Liver (tissue), 3 donors: ENCODE data around the gene TMCO5A.

Experiments used
- FOXA1 ChIP-seq: IDR thresholded peaks from 2 replicates; pipeline ENCODE4 v1.6.1; 2016; ENCODE audit warnings: antibody characterized with exemption
- GABPA ChIP-seq, 2 donors: IDR thresholded peaks in 1 of 2; conservative IDR thresholded peaks in 1 of 2; 2 replicates each; pipeline ENCODE4 v1.6.1; 2016; ENCODE audit warnings: antibody characterized with exemption in 2 of 2, mild to moderate bottlenecking in 1 of 2, moderate library complexity in 1 of 2
- JUND ChIP-seq, 2 donors: IDR thresholded peaks; 2 replicates each; pipeline ENCODE4 v1.6.1; 2016; ENCODE audit warnings: antibody characterized with exemption in 2 of 2
- NR2F2 ChIP-seq: IDR thresholded peaks from 2 replicates; pipeline ENCODE4 v1.6.1; 2016; ENCODE audit warnings: antibody characterized with exemption
- RAD21 ChIP-seq, 2 donors: IDR thresholded peaks; 2 replicates each; pipeline ENCODE4 v1.6.1; 2016; ENCODE audit warnings: antibody characterized with exemption in 2 of 2, mild to moderate bottlenecking in 2 of 2
- SP1 ChIP-seq: IDR thresholded peaks from 2 replicates; pipeline ENCODE4 v1.6.1; 2018; ENCODE audit warnings: antibody characterized with exemption, mild to moderate bottlenecking
- TAF1 ChIP-seq: conservative IDR thresholded peaks from 2 replicates; pipeline ENCODE4 v1.6.1; 2016; ENCODE audit warnings: antibody characterized with exemption, mild to moderate bottlenecking
- TF ChIP-seq, protein P1 (sequence below): IDR thresholded peaks from 2 replicates; pipeline ENCODE4 v1.6.1; 2016; ENCODE audit warnings: antibody characterized with exemption, mild to moderate bottlenecking
- TF ChIP-seq, protein P2 (sequence below): fragments of 150-350 bp; IDR thresholded peaks from 2 replicates; pipeline ENCODE4 v1.5.1; 2017; ENCODE audit warnings: improper control_type of control experiment, low read depth, low read length; ENCODE audit not compliant: missing input control
- TF ChIP-seq, protein P3 (sequence below): IDR thresholded peaks from 2 replicates; pipeline ENCODE4 v1.6.1; 2016; ENCODE audit warnings: antibody characterized with exemption
- TF ChIP-seq, protein P4 (sequence below): IDR thresholded peaks from 2 replicates; pipeline ENCODE4 v1.6.1; 2016; ENCODE audit warnings: antibody characterized with exemption
- donor health status: healthy.
- donor health status: healthy.

DNA sequence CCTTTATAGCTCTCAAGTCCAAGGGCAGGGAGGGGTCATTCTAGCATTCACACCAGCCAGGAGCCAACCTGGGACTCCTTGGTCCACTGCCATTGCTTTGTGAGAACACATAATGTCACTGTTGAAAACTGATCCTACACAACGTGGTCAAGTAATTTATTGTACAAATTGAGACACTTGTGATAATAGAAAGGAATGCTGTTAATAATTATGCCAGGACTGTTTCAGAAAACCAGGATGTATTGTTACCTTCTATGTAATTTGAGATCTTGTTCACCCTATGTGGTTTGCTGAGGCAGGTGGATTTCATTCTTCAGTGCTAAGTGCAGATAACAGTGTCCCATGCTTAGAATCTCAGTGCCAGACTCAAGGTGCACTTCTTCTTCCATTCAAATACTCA is 33.3 kb downstream of the TMCO5A start:
- TF ChIP-seq, protein P1, sequence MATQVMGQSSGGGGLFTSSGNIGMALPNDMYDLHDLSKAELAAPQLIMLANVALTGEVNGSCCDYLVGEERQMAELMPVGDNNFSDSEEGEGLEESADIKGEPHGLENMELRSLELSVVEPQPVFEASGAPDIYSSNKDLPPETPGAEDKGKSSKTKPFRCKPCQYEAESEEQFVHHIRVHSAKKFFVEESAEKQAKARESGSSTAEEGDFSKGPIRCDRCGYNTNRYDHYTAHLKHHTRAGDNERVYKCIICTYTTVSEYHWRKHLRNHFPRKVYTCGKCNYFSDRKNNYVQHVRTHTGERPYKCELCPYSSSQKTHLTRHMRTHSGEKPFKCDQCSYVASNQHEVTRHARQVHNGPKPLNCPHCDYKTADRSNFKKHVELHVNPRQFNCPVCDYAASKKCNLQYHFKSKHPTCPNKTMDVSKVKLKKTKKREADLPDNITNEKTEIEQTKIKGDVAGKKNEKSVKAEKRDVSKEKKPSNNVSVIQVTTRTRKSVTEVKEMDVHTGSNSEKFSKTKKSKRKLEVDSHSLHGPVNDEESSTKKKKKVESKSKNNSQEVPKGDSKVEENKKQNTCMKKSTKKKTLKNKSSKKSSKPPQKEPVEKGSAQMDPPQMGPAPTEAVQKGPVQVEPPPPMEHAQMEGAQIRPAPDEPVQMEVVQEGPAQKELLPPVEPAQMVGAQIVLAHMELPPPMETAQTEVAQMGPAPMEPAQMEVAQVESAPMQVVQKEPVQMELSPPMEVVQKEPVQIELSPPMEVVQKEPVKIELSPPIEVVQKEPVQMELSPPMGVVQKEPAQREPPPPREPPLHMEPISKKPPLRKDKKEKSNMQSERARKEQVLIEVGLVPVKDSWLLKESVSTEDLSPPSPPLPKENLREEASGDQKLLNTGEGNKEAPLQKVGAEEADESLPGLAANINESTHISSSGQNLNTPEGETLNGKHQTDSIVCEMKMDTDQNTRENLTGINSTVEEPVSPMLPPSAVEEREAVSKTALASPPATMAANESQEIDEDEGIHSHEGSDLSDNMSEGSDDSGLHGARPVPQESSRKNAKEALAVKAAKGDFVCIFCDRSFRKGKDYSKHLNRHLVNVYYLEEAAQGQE, result no peak
- TF ChIP-seq, protein P2, sequence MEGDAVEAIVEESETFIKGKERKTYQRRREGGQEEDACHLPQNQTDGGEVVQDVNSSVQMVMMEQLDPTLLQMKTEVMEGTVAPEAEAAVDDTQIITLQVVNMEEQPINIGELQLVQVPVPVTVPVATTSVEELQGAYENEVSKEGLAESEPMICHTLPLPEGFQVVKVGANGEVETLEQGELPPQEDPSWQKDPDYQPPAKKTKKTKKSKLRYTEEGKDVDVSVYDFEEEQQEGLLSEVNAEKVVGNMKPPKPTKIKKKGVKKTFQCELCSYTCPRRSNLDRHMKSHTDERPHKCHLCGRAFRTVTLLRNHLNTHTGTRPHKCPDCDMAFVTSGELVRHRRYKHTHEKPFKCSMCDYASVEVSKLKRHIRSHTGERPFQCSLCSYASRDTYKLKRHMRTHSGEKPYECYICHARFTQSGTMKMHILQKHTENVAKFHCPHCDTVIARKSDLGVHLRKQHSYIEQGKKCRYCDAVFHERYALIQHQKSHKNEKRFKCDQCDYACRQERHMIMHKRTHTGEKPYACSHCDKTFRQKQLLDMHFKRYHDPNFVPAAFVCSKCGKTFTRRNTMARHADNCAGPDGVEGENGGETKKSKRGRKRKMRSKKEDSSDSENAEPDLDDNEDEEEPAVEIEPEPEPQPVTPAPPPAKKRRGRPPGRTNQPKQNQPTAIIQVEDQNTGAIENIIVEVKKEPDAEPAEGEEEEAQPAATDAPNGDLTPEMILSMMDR, result no peak
- TF ChIP-seq JUND (IDR thresholded peaks at IDR 0.05), result no peak
- TF ChIP-seq, protein P3, sequence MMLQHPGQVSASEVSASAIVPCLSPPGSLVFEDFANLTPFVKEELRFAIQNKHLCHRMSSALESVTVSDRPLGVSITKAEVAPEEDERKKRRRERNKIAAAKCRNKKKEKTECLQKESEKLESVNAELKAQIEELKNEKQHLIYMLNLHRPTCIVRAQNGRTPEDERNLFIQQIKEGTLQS, result no peak
- no peak for TF ChIP-seq GABPA (IDR thresholded peaks at IDR 0.05 in 1 of 2, conservative IDR thresholded peaks at IDR 0.05 in 1 of 2)
- TF ChIP-seq, protein P4, sequence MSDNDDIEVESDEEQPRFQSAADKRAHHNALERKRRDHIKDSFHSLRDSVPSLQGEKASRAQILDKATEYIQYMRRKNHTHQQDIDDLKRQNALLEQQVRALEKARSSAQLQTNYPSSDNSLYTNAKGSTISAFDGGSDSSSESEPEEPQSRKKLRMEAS, result no peak
- TF ChIP-seq RAD21 (IDR thresholded peaks at IDR 0.05), result no peak
- TF ChIP-seq TAF1, result no peak
- TF ChIP-seq NR2F2, result no peak
- no peak for TF ChIP-seq SP1
- no peak for TF ChIP-seq FOXA1
